SK-N-MC (cell line): ENCODE measurements around the gene SLC6A11.

ENCODE experiments used
- DNase-seq: peaks from one replicate; pipeline ENCODE4 v3.0.0-alpha.2; 2011; ENCODE audit warnings: low read depth, low spot score
- H3K27ac ChIP-seq: fragments of 200-600 bp; sonication (generic); 2 replicates; pipeline ENCODE4 v1.5.1; 2016; ENCODE audit warnings: mixed run types
- H3K36me3 ChIP-seq: fragments of 200-600 bp; sonication (generic); 2 replicates; pipeline ENCODE4 v1.6.1; 2017; ENCODE audit warnings: antibody characterized with exemption, low read length, mixed read lengths; ENCODE audit not compliant: insufficient read depth
- H3K4me3 ChIP-seq: fragments of 200-600 bp; sonication (generic); 2 replicates; pipeline ENCODE4 v1.5.1; 2016
- H3K9ac ChIP-seq: fragments of 200-600 bp; sonication (generic); 2 replicates; pipeline ENCODE4 v1.8.0; 2017; ENCODE audit warnings: mixed run types, mixed read lengths; ENCODE audit not compliant: insufficient read length
- H3K9me3 ChIP-seq: fragments of 200-600 bp; sonication (generic); 2 replicates; pipeline ENCODE4 v1.6.1; 2017; ENCODE audit warnings: low read depth, mild to moderate bottlenecking, antibody characterized with exemption, low read length, moderate library complexity, mixed read lengths
- EZH2 ChIP-seq: fragments of 200-600 bp; sonication (generic); IDR thresholded peaks from one replicate; pipeline ENCODE4 v1.6.1; 2017; ENCODE audit warnings: antibody characterized with exemption
- FOXP2 ChIP-seq: optimal IDR thresholded peaks from 2 replicates; pipeline ENCODE3; 2011; ENCODE audit warnings: mild to moderate bottlenecking, moderate library complexity; ENCODE audit not compliant: insufficient read depth; ENCODE audit errors: extremely low read length, control extremely low read depth
- POLR2AphosphoS5 ChIP-seq: IDR thresholded peaks from 2 replicates; pipeline ENCODE4 v1.6.1; 2012; ENCODE audit warnings: mild to moderate bottlenecking, low read depth, low read length, borderline replicate concordance

SLC6A11 gene

GRCh38 chr3:10774825-10775224 is 41.2 kb upstream of the SLC6A11 start:
- Histone ChIP-seq H3K4me3 (no peak overlapping the region), H3K27ac (no peak overlapping the region), H3K9me3 (no peaks in the 10 kb centered on the region), H3K9ac (no peak overlapping the region), H3K36me3 (no peaks in the 10 kb centered on the region)
- no peak for TF ChIP-seq EZH2
- TF ChIP-seq FOXP2: no peak
- no peak for TF ChIP-seq POLR2AphosphoS5
- DNase-seq: no peak

GRCh38 chr3:10775259-10775658 is 40.8 kb upstream of the SLC6A11 start:
- Histone ChIP-seq H3K9ac (no peak overlapping the region), H3K4me3 (no peak overlapping the region), H3K36me3 (no peaks in the 10 kb centered on the region), H3K9me3 (no peaks in the 10 kb centered on the region), H3K27ac (no peak overlapping the region)
- TF ChIP-seq EZH2 (no peak), FOXP2 (no peak), POLR2AphosphoS5 (no peak)
- DNase-seq: no peak

GRCh38 chr3:10775828-10776227 is 40.2 kb upstream of the SLC6A11 start:
- Histone ChIP-seq H3K27ac (no peak overlapping the region), H3K4me3 (no peak overlapping the region), H3K9me3 (no peaks in the 10 kb centered on the region), H3K9ac (no peak overlapping the region), H3K36me3 (no peaks in the 10 kb centered on the region)
- no peak for TF ChIP-seq FOXP2
- no peak for TF ChIP-seq POLR2AphosphoS5
- TF ChIP-seq EZH2: no peak
- DNase-seq: no peak

- TF ChIP-seq FOXP2: no peak
- TF ChIP-seq POLR2AphosphoS5: no peak
- TF ChIP-seq EZH2: no peak
- DNase-seq: no peak
- Histone ChIP-seq H3K27ac (no peak overlapping the region), H3K9me3 (no peaks in the 10 kb centered on the region), H3K9ac (no peak overlapping the region), H3K4me3 (no peak overlapping the region), H3K36me3 (no peaks in the 10 kb centered on the region)
These were observed 38.4 kb upstream of the SLC6A11 start for GRCh38 chr3:10777627-10778026.

- TF ChIP-seq FOXP2: no peak
- no peak for TF ChIP-seq POLR2AphosphoS5
- no peak for TF ChIP-seq EZH2
These were observed 37.3 kb upstream of the SLC6A11 start for GRCh38 chr3:10778492-10779292.

GRCh38 chr3:10779293-10779805 is 36.7 kb upstream of the SLC6A11 start:
- DNase-seq: no peak

More at GRCh38 chr3:10778492-10779292, 37.3 kb upstream of the SLC6A11 start:
- no peak overlapping the region for H3K27ac ChIP-seq
- H3K4me3 ChIP-seq: no peak overlapping the region
- H3K9ac ChIP-seq: no peak overlapping the region
- H3K36me3 ChIP-seq: no peaks in the 10 kb centered on the region
- no peak for DNase-seq
- no peaks in the 10 kb centered on the region for H3K9me3 ChIP-seq

GRCh38 chr3:10780243-10780642 is 35.8 kb upstream of the SLC6A11 start:
- Histone ChIP-seq H3K9me3 (no peaks in the 10 kb centered on the region), H3K36me3 (no peaks in the 10 kb centered on the region), H3K9ac (no peak overlapping the region), H3K27ac (no peak overlapping the region), H3K4me3 (no peak overlapping the region)
- no peak for DNase-seq
- TF ChIP-seq FOXP2 (no peak), EZH2 (no peak), POLR2AphosphoS5 (no peak)

More at GRCh38 chr3:10779293-10779805, 36.7 kb upstream of the SLC6A11 start:
- no peaks in the 10 kb centered on the region for H3K36me3 ChIP-seq
- no peaks in the 10 kb centered on the region for H3K9me3 ChIP-seq
- H3K9ac ChIP-seq: no peak overlapping the region
- no peak overlapping the region for H3K27ac ChIP-seq
- H3K4me3 ChIP-seq: no peak overlapping the region
- TF ChIP-seq EZH2: no peak

GRCh38 chr3:10780922-10781321 is 35.1 kb upstream of the SLC6A11 start:
- Histone ChIP-seq H3K27ac (no peak overlapping the region), H3K4me3 (no peak overlapping the region), H3K36me3 (no peaks in the 10 kb centered on the region), H3K9me3 (no peaks in the 10 kb centered on the region), H3K9ac (no peak overlapping the region)
- DNase-seq: no peak
- TF ChIP-seq EZH2: no peak
- TF ChIP-seq POLR2AphosphoS5: no peak
- TF ChIP-seq FOXP2: no peak

GRCh38 chr3:10781981-10782380 is 34.0 kb upstream of the SLC6A11 start:
- no peak overlapping the region for H3K9ac ChIP-seq
- H3K9me3 ChIP-seq: no peaks in the 10 kb centered on the region
- no peak for DNase-seq
- no peak overlapping the region for H3K4me3 ChIP-seq
- no peak overlapping the region for H3K27ac ChIP-seq
- TF ChIP-seq POLR2AphosphoS5: no peak
- TF ChIP-seq FOXP2: no peak
- TF ChIP-seq EZH2: no peak
- H3K36me3 ChIP-seq: no peaks in the 10 kb centered on the region
